NCI-H2029 treated with DMSO at 0.1 percent for 48 hours (cell line): Measurements from ENCODE around the gene MAP4.
"Not testable (repeated sequence)": the region's sequence is repeated elsewhere in the genome, so short reads cannot be mapped to it uniquely, and the experiment has no call there.

Source experiments
- DNase-seq: peaks from one replicate; lab custom pipeline; 2025; lab: John Stamatoyannopoulos, UW

The MAP4 gene

DNA sequence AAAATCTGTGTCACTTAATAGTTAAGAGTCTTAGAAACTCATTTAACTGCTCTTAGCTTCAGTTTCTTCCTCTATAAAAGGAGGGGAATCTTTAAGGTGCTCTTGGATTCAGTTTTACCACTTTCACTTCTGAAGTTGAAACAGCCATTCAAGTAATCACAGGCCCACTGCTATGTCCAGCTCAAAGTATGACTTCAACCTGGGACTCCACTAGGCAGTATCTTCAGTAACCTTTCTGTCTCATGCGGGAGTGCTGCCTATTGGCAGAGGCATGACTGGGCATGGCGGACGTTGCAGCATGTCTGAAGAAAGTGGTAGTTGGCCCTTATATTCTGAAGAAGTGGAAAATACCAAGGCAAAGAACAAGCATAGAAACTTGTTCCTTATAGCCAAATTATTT, 121.0 kb downstream of the MAP4 start:
- no peak for DNase-seq

DNA sequence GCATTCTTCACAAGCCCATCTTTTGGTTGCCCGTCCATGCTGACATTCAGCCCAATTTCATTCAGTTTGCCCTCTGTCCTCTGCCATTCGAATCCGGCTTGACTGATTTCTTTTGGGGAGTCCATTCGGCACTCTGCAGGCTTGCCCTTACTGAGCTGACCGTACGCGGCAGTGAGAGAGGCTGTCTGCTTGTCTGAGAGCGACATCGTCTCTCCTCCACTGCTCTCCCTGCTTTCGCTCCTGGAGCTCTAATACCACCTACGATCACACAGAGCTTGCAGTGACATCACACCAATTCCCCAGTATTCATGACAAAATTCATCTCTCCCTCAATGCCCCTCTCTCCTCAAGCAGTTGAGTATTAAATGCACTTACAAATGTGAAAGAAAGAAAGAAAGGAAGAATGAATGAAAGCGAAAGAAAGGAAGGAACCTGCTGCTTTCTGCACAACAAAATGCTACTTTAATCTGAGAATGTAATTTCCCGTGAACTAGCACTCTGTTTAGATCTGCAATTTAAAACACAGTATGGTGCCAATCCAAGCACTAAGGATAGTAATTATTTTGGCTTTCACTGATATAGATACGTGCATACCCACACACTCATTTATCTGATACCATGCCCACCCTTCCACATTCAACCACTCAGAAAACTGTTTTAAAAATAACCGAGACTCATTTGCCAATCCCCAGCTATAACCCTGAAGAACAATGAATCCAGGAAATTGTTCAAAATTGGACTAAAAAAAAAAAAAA, 123.8 kb downstream of the MAP4 start:
- no peak for DNase-seq

DNA sequence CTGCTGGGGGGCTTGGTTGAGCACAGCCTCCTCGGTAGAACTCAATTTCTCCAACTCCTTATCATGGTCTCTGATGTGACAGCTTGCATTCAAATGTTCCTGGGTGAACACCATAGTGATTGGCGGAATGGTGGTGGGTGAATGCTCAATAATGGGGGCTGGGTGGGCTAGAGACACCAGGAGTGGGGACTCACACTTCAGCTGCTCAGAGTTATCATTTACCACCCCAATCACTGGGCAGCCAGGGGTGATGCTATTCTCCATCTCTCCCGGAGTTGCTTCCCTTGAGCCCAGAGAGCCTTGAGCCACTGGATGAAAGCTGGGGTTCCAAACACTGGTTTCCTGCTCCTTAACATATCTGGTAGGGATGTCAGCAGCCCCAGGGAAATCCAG, 124.6 kb downstream of the MAP4 start:
- no peak for DNase-seq

DNA sequence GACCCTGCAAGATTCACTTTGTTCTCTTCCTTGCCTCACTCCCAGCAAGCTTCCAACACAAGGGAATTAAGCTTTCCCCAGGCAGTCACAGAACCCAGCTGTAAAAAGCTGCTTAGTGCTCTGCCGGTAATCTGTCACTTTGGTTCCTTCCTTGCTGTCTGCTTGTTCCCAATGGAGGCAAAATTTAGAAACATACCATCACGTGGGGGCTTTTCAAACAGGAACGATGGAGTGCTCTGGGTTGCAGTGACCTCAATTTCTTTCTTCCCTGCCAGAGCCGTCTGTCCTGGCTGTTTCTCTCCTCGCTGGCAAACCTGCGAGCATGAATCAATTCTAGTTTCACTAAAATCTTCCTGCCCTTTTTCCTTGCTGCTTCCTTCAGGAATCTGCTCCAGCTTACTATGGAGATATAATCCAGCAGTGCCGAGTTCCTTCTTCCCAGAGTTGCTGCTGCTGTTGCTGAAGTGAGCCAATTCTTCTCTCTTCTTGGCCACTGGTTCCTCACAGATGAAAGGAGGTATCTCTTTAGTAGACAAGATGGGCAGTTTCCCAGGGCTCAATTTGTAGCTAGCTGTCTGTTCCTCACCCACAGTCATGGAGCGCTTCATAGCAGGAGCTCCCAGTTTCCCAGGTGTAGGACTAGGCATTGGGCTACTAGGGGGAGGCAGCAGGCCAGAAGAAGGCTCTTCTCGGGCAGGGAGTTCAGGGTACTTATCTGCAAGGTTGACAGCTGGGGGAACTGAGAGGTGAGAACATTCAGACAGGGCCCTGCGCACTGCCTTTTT, 125.2 kb downstream of the MAP4 start:
- no peak for DNase-seq

DNA sequence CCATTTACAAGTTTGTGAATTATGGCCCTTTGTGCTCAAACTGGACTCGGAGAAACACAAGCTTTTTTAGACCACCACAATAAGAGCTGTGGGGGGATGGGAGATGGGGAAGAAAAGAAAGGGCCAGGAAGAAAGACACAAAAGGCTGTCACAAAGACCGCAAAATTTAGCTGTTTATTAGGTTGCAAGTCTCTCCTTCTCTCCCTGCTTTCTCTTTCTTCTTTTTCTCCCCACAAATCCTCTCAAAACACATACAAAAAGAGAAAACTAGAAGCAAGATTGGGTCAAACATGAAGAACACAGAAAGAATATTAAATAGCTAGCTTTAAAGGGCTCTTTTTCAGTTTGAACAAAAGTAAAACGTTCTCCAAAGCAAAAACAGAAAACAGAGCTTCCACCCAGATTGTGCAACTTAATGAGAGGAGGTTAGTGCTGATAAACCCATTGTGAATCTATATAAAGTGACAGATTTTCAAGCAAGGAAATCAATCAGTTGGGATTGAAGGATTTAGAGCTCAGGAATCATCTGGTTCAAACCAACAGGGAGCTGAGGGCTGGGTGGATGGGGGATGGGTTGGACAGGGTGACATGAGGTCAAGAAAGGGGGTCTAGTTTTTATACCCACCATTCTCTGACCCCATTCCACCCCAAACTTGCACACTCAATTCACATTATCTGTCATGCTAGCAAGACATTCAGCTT, 125.9 kb downstream of the MAP4 start:
- DNase-seq: no peak

DNA sequence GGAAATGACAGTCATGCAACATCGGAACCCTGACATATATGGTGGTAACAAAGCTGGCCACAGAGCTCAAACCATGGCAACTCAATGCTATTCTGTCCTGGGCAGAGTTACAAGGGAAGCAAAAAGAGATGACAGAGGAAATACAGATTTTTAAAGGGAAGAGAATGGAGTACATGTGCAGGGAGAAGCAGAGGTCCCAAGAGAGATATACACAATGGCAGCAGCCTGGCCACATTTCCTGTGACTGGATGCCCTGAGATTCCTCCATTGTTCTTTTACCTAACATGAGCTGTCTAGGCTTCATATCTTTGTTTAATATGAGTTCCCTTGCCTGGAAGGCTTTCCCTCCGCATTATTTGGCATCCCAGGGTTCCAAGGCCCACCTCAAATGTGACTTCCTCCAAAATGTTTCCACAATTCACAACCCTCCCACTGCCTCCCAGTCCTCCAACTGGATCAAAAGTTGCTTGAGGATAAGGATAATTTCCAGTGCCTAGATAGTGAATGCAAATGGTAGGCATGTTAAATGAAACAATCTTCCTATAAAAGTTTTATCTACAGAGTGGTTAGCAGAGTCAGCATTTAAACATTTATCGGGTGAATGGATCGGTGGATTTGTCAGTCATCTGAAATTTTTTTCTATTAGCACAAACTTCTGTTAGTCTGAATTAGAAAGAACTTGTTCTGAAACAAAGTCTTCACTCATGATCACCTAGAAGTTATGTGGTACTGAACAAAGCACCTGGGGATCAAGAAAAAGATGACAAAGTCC, 127.0 kb downstream of the MAP4 start:
- DNase-seq: no peak

DNA sequence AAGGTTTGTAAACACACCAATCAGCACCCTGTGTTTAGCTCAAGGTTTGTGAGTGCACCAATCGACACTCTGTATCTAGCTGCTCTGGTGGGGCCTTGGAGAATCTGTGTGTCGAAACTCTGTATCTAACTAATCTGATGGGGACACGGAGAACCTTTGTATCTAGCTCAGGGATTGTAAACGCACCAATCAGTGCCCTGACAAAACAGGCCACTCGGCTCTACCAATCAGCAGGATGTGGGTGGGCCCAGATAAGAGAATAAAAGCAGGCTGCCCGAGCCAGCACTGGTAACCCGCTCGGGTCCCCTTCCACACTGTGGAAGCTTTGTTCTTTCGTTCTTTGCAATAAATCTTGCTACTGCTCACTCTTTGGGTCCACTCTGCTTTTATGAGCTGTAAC, 128.2 kb downstream of the MAP4 start:
- not testable (repeated sequence) for DNase-seq

DNA sequence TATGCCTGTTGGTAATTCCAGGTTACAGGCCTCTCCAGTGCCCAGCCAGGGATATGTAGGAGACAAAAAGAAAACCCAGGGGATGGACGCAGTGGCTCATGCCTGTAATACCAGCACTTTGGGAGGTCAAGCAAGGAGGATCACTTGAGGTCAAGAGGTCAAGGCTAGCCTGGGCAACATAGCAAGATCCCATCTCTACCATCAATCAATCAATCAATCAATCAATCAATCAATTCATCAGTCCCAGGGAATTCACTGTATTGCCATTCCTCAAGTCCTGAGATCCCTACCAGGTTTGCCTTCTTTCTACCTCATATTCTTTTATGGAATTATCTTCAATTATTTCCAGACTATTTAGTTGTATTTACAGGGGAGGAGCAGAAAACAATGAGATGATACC, 131.0 kb downstream of the MAP4 start:
- no peak for DNase-seq

DNA sequence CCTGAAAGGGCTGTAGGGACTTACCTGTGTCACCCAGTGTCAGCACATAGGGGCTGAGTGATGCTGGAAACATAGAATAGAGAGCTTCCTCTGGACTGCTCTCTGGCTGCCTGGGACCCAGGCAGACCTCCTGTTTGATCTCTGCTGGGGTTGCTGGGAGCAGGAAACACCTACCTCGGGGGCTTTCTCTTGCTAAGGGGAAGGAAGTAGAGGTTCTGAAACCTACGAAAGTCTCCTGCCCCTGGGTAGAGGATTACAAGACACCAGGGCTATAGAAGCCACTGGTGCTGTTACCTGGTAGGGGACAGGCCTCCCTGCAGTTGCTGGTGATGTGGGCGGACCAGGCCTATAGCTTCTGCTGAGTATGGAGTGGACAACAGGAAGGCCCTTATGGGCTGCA, 131.6 kb downstream of the MAP4 start:
- DNase-seq: no peak

DNA sequence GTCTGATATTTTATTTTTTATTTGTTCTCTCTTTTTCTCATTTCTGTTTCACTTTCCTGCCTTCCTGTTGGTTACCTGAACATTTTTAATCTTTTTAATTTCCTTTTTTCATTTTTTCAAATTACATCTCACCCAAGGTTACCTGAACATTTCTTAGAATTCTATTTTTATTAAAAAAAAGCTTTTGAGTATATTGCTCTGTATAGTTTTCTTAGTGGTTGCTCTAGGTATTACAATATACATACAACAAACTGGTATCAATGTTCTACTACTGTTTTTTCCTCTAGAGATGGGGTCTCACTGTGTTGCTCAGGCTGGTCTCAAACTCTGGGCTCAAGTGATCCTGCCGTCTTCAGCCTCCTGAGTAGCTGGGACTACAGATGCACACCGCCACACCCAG, 133.9 kb downstream of the MAP4 start:
- DNase-seq: no peak

DNA sequence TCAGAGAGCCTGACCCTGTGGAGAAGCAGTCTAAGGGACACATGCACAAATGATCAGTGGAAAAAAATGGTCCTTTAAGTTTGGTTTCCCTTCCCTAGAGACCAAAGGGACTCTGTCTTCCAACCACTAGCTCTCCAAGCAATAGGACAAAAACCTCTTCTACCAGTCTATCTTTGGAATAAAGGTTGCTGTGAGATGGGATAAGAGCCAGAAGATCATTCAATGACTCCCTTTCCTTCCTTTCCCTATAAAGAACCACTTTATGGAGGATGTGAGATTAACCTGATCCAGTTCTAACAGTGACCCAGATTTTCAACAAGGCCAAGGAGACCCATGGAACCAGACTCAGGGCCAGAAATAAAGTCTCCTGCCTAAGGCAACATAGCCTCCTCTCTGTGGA, 138.5 kb downstream of the MAP4 start:
- no peak for DNase-seq

DNA sequence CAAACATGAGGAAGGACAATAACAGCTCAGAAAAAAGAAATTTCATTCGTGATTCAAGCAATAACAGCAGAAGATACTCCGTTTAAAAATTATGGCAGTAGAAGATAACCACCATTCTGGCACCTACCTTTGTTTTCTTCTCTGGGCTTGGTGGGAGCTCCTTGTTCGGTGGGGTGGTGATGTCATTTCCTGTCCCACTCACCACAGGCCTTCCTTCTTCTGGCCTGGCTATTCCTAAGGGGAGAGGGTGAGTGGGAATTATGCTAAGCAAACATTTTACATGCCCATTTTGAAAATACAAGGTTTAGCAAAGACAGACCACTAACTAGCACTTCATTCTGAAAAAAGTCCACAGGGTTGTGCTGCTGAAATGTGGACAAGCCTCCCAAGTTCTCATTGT, 138.9 kb downstream of the MAP4 start:
- no peak for DNase-seq

DNA sequence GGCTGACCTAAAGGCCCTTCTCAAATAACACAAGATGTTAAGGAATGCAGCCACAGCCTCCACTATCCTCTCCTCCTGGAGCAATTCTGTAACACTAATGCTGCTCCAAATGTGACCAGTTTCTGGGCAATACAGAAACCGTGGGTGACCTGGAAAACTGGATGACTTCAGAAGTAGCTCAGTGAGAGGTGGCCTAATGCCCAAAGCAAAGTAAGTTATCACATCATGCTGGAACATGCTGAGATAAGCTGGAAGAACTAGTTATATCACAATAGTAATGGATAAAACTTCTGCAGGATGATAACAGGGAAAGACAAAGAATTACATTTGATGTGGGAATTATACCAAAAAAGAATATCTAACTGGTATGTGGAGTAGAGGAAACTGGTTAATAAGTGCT, 141.3 kb downstream of the MAP4 start:
- DNase-seq: no peak

DNA sequence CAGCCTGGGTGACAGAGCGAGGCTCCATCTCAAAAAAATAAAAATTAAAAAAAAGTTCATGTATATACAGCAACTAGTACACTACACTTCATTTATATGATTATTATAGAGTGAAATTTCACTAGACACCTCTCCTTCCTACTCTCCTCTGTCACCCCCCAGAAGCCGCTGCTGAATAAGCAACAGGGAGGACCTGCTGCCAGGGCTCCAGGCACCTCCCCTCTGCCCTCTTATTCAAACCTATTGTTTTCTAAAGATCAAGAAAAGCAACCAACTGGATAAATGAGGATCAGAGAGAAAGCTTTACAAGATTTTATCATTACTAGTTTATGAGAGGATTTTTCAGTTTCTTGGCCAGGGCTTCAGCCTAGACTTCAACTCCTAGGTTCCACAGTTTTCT, 141.8 kb downstream of the MAP4 start:
- DNase-seq: no peak

DNA sequence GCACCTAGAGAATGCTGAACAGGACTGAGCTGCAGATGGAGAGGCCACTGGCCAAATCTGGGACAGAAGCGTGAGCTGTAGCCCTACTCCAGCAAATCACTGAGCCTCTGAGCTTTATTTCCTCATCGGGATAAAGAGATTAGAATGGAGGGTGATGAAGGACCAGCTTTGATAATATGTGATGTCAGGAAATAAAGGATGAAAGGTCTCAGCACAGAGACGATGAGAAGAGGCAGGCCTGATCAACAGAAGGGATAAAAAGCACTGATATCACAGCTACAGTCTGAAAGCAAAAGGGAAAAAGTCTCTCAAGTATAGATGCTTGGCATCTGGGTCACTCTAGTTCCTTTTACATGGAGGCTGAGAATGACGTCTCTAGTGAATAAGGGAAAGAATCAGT, 143.3 kb downstream of the MAP4 start:
- no peak for DNase-seq

DNA sequence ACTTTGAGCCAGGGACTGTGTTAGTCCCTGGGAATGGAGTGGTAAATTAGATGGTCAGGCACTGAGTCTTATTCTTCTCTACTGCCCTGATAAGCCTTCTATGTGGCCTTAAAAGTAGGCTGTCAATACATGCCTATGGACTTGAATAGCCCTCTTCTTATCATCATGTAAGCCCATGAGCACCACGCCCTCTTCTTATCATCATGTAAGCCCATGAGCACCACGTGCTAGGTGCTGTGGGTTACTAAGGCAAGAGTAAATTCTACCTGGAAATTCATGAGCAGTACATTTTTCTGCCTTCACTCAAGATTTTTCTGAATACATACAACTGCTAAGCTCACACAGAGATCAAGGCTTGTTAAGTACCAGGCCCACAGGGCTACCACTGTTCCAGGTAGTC, 144.8 kb downstream of the MAP4 start:
- no peak for DNase-seq

DNA sequence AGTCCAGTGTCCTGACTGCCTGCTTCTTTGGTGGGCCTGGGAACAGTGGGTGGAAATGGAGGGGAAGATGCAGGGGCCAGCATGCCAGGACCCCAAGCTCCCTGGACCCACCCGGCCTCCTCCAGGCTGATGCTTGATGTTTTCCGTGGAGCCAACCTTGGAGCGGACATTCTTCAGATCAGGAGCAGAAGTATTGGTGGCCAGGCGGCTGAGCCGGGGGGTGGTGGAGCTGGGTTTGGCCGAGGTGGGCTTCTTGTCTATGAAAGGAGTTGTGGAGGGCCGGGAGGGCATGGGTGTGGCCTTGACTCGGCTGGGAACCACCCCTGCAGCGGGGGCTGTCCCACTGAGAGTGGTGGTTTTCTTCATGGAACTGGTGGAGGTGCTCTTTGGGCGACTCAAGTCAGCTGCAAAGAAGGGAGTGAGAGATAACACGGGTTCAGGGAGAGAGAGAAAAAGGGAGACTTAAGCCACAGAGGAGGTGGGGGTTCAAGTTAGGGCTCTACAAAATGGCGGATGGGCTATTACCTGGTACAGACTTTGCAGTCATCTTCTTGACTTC, 145.4 kb downstream of the MAP4 start:
- DNase-seq: no peak

DNA sequence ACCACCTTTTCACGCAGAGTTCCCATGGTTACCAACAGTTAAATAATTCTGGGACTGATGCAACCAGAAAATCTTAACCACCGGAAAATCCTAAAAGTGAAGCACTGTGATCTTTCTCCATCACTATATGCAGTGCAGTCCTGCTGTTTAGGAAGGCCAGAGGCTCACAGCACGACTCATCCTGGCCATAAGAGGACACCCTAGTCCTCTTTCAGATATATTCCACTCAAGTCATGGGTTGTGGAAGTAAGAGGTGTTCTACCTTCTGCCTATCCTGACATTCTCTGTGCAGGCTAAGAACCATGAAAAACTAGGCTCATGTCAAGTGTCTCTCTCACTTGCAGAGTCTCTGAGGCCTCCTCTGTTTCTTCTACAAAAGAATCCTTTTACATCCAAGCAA, 146.1 kb downstream of the MAP4 start:
- DNase-seq: no peak

DNA sequence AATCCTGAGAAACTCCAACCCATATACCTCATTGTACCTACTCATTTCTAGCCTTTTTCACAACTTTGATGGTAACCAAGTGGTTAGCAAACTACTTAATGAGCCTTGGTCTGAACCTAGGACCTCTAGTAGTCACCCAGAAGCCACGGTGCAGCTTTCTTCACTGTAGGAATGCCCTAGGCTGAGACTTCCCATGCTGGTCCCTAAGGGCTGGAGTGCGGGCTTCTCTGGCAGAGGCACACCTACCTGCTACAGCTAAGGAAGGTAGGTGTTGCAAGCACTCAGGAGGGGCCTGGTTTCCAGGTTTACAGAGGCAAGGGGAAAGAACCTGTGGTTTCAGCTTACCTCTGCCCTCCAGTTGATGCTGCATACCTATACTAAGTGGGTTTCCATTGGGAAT, 147.9 kb downstream of the MAP4 start:
- no peak for DNase-seq

DNA sequence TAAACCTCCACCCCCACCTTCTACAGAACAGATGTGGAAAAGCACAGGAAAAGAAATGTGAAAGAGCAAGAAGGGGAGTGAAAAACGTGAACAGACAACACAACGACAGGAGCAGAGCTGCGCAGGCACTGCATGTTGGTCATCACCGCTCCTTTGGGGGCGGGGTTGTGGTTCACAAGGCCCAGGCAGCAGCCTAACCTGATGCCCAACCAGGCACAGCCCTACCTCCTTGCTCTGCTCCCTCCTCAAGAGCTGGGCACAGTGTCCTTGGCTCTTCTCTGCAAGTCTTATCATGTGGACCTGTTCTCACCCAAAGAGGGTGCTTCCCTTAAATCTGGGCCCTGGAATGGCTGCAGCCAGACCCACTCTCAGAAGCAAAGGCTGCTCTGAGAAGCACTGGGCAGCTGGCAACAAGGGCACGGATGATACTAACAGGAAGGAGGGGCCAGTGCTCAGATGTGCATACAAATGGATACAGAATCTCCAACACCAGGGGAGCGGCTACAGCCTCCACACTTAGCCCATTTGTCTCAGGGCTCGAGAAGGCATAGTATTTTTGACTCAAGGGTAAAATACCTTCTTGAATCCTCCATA, 148.7 kb downstream of the MAP4 start:
- no peak for DNase-seq

DNA sequence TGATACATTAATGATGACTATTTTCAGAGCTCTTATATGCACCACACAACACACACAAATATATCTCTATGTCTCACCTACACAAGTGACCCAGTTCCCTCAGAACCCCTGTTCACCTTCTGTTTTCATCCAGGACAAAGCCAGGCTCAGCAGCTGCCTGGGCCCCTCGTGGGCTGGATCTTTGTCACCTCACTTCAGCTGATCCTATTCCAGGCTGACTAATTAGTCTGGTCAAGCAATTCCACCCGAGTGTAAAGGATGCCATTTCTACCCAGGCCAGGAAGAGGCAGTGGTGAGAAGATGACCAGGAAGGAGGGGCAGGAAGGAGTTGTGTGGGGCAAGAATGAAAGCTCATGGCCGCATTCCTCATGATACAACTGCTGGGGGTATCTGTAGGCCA, 151.0 kb downstream of the MAP4 start:
- no peak for DNase-seq
